IMR-90 (cell line): ENCODE measurements around the gene KPTN.

Source experiments
- POLR2A ChIP-seq: IDR thresholded peaks from 2 replicates; pipeline ENCODE4 v1.6.1; 2012; ENCODE audit warnings: mild to moderate bottlenecking, low read depth, low read length
- TF ChIP-seq, protein P1 (sequence below): conservative IDR thresholded peaks from 2 replicates; pipeline ENCODE4 v1.5.1; 2012; ENCODE audit warnings: mild to moderate bottlenecking, low read depth, low read length, improper control_type of control experiment

DNA sequence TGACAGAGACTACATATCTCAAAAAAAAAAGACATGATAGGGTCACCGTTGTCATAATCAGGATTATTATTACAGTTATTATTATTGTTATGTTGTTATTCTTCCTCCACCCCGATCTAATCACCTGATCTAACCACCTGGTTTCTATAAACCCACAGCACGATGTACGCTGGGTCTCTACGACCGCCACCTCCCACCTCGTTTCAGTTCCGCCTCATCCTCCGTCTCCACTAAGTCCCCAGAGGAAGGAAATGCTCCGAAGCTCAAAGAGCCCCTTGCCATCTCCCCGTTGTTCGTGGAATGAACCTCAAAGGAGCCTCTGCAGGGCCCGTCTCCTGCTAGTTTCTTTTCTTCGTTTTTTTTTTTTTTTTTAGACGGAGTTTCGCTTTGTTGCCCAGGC is 48.8 kb downstream of the KPTN start:
- TF ChIP-seq POLR2A = no peak
- TF ChIP-seq, protein P1, sequence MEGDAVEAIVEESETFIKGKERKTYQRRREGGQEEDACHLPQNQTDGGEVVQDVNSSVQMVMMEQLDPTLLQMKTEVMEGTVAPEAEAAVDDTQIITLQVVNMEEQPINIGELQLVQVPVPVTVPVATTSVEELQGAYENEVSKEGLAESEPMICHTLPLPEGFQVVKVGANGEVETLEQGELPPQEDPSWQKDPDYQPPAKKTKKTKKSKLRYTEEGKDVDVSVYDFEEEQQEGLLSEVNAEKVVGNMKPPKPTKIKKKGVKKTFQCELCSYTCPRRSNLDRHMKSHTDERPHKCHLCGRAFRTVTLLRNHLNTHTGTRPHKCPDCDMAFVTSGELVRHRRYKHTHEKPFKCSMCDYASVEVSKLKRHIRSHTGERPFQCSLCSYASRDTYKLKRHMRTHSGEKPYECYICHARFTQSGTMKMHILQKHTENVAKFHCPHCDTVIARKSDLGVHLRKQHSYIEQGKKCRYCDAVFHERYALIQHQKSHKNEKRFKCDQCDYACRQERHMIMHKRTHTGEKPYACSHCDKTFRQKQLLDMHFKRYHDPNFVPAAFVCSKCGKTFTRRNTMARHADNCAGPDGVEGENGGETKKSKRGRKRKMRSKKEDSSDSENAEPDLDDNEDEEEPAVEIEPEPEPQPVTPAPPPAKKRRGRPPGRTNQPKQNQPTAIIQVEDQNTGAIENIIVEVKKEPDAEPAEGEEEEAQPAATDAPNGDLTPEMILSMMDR = no peak
